ENCODE results near the gene ALCAM.

ALCAM gene

DNA sequence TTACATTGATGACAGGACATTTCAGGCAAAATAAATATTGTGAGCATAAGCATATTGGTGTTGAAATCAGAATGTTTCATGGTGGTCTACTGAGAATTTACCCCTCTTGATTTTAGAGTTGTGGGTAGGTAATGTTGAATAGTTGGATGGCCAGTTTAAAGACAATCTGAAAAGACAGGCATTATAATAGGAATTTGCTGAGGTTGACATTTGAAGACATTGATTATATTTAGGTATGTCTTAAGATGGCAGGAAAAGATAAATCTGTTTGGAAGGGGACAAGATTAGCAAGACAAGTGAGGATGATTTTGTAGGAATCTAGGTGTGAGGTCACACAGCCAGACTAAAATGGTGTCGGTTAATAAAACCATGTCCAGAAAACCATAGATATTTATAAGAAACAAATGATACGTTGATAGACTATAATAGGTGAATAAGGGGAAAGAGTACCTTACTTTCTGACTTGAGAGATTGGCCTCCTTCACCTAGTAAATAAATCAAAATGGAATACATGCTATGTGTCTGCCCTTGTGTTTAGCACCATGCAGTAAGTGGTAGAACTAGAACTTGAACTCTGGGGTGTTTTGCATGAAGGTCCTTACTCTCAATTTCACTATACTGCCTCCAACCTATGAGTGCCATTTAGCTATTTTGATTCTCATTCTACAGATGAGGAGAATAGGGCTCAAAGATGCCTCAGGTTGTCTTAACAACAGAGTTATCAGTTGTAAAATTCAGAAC lies 57.9 kb downstream of the ALCAM start:
- TF ChIP-seq, protein P1, sequence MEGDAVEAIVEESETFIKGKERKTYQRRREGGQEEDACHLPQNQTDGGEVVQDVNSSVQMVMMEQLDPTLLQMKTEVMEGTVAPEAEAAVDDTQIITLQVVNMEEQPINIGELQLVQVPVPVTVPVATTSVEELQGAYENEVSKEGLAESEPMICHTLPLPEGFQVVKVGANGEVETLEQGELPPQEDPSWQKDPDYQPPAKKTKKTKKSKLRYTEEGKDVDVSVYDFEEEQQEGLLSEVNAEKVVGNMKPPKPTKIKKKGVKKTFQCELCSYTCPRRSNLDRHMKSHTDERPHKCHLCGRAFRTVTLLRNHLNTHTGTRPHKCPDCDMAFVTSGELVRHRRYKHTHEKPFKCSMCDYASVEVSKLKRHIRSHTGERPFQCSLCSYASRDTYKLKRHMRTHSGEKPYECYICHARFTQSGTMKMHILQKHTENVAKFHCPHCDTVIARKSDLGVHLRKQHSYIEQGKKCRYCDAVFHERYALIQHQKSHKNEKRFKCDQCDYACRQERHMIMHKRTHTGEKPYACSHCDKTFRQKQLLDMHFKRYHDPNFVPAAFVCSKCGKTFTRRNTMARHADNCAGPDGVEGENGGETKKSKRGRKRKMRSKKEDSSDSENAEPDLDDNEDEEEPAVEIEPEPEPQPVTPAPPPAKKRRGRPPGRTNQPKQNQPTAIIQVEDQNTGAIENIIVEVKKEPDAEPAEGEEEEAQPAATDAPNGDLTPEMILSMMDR (conservative IDR thresholded peaks at IDR 0.05; ENCODE audit: low read depth, low read length) = no peak
- DNase-seq (ENCODE audit: low read depth) = no peak
- no peak overlapping the region for H3K4me3 ChIP-seq (ENCODE audit: low read depth, low read length)

DNA sequence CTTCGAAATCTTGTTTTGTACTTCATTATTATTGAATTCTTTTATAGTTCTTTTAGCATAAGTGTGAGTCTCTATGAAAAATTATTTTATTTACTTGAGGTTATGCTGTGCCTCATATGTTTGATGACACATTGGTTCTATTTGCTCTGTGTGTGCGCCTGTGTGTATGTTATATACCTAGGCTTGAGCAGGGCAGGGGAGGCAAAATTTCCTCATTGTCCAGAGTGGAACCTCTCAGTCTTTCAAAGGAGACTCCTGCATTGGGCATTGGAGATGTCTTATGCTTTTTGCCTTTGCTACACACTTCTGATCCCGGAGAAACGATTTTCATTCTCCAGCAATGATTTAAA lies 58.4 kb downstream of the ALCAM start:
- no peak for DNase-seq (ENCODE audit: low read depth)
- TF ChIP-seq, protein P1 (conservative IDR thresholded peaks at IDR 0.05; ENCODE audit: low read depth, low read length) = no peak
- H3K4me3 ChIP-seq (ENCODE audit: low read depth, low read length) = no peak overlapping the region

DNA sequence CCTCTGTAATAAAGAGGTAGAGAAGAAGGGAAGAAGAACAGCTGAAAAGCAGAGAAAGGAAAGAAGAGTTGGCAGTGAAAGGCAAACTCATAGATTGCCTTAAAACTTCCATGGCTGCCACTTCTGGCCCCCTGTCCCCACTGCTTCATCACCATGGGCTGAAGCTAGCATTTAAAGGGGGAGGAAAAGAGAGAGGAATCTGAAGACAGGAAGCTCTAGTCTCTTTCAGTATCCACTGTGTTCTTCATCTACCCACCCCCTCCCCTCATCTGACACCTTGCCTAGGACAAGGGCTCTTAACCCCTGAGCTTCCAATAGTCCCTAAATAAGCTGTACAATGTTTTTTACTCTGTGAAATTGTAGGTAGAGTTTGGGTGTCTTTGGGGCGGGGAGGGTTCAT lies 60.6 kb downstream of the ALCAM start:
- DNase-seq (ENCODE audit: low read depth) = no peak
- H3K4me3 ChIP-seq (ENCODE audit: low read depth, low read length) = no peak overlapping the region
- TF ChIP-seq, protein P1 (conservative IDR thresholded peaks at IDR 0.05; ENCODE audit: low read depth, low read length) = no peak

DNA sequence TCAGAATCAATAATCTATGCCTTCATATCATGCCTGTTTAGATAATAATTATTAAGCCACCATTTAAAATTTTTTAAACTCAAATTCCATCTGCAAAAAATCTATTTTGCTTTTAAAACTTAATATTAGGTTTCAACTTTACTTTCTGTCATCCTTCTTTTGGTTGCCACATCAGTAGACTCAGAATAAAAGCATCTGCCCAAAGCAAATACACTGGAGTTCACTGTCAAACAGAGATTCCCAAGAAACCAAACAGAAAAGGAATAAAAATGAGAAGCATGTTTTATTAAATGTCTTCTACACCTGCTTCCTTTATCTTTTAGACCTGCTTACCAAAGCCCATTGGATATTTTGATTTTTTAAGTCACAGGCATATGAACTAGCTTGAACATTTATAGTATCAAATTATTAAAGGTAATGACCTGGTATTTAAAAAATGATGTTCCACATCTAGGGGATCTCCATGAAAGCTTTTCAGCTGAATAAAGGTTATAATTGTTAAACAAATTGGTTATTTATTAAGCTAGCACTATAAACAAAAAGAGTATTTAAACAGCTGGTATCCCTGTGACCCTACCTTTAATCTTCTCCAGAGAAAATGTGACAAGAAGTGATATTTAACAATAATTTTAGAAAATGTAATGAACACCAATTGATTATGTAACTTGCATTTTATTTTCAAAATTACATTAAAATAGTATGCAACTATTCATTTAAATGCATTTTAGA lies 62.5 kb downstream of the ALCAM start:
- no peak for DNase-seq (ENCODE audit: low read depth)
- TF ChIP-seq, protein P1 (conservative IDR thresholded peaks at IDR 0.05; ENCODE audit: low read depth, low read length) = no peak
- no peak overlapping the region for H3K4me3 ChIP-seq (ENCODE audit: low read depth, low read length)

DNA sequence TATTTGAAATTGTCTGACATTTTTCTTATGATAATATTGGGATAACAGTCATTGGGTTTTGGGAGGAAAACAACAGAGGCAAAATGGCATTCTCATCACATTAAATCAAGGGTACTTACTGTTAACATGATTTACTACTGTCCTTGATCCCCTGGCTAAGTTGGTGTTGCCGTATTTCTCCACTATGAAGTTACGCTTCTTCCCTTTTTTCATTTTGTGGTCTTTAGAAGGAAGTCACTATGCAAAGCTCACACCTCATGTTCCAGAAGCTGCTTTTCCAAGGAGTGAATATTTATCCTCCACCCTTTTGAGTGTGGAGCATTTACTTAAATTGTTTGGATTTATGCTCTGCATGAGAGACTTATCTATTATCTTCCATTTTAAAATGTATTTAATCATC lies 63.7 kb downstream of the ALCAM start:
- DNase-seq (ENCODE audit: low read depth) = no peak
- H3K4me3 ChIP-seq (ENCODE audit: low read depth, low read length) = no peak overlapping the region
- TF ChIP-seq, protein P1 (conservative IDR thresholded peaks at IDR 0.05; ENCODE audit: low read depth, low read length) = no peak

DNA sequence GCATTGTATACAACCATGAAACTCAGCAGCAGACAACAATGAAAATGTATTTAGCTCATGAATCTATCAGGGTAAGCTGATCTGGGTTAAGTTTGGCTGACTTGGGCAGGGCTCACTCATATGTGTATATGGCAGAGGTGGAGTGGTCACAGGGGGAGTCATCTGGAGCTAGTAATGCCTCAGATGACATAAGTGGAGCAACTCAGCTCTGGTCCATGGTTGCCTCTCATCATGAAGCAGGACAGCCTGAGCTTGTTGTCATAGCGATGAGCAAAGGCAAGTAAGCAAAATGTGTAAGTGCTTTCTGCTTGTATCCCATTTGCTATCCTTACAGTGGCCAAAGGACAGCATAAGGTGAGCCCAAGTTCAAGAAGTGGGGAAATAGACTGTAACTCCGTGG lies 64.5 kb downstream of the ALCAM start:
- no peak overlapping the region for H3K4me3 ChIP-seq (ENCODE audit: low read depth, low read length)
- TF ChIP-seq, protein P1 (conservative IDR thresholded peaks at IDR 0.05; ENCODE audit: low read depth, low read length) = no peak
- no peak for DNase-seq (ENCODE audit: low read depth)

DNA sequence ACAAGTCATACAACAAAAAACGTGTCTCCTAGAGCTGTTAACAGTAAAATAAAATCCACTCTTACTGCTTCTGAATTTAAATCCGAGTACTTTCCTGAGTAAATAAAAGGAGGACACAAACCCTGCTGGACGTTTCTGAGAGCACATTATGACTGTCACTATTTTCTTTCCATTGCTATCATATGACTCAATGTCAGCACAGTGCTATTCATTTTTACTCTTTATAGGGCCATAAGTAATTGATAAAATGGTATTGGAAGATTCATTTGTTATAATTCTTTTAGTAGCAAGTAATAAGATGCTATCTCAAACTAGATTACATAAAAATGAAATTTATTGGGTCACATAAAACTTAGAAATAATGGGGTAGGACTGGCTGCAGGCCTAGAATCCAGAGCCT lies 68.6 kb downstream of the ALCAM start:
- TF ChIP-seq, protein P1 (conservative IDR thresholded peaks at IDR 0.05; ENCODE audit: low read depth, low read length) = no peak
- DNase-seq (ENCODE audit: low read depth) = no peak
- no peak overlapping the region for H3K4me3 ChIP-seq (ENCODE audit: low read depth, low read length)
